ENCODE measurements around the gene CPB2.

The CPB2 gene

GRCh38 chr13:46008631-46009030, 96.2 kb downstream of the CPB2 start:
- in situ Hi-C loops (cut with MboI; ENCODE audit: low sequenced_read_pairs) = no loop called here

DNA sequence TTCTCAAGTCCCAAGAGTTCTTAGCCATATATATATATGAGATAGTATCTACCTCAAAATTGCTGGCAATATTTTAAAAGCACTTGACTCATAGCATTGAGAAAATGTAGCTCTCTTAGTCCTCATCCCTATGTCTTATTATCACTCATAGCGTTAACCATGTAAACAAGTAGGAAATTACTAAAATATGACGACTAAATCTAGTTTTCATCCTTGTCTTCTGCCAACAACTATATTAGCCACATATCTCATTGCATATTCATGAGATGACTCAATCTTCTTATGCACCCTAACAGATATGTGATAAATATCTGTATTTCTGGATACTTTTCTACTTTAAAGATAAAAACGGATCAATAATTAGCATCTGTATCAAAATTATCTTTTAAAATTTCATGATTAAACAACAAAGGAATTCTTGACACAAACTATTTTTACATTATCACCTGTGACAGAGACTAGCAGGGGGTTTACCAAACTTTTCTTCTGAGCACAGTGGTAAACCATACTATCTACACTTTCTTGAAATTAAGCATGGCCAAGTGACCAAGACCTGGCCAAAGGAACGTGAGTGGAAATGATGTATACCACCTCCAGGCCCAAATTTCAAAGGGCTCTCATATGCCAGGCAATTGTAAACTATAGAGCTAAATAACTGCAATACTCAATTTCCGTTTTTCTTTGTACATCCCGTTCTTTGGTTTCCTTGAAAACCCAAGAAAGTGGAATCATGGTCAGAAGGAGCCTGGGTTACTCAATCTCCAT, 98.0 kb downstream of the CPB2 start:
- in situ Hi-C loops (cut with MboI; ENCODE audit: low sequenced_read_pairs) = no loop called here

DNA sequence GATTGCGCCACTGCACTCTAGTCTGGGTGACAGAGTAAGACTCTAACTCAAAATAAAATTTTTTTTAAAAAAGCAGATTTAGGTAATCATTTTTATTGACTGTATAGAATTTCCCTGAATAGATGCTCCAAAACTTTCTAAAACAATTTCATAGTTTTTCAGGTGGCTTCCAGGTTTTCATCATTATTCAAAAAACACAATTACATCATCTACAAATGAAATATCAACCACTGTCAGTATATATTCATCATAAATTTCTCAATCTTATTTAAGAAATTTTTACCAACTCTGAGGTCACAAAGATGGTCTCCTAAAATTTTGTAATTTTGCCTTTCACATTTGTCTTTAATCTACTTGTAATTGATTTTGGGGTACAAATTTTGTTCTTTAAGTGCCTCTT, 100.3 kb downstream of the CPB2 start:
- in situ Hi-C loops (cut with MboI; ENCODE audit: low sequenced_read_pairs) = no loop called here
